ENCODE measurements around the gene MAP2K4.

- no peak for TF ChIP-seq CTCF (conservative IDR thresholded peaks at IDR 0.05)
- TF ChIP-seq ZFX (IDR thresholded peaks at IDR 0.05): no peak
These were observed 1.6 kb downstream of the MAP2K4 start for GRCh38 chr17:12022310-12022709.
